Stomach smooth muscle (tissue), 2 donors: ENCODE data around the gene CDC14A.

Experiments
- H3K27ac ChIP-seq: one replicate; pipeline ENCODE4 v1.7.0; 2013; ENCODE audit warnings: mild to moderate bottlenecking, low read length, inconsistent platforms
- H3K27me3 ChIP-seq, 2 donors: one replicate each; pipeline ENCODE4 v1.7.0; 2013; ENCODE audit warnings: low read length in 2 of 2; ENCODE audit not compliant: insufficient read depth in 2 of 2, control insufficient read depth in 1 of 2
- H3K36me3 ChIP-seq, 2 donors: one replicate each; pipeline ENCODE4 v1.7.0; 2013; ENCODE audit warnings: low read length in 2 of 2; ENCODE audit not compliant: control insufficient read depth in 2 of 2, insufficient read depth in 2 of 2
- H3K4me1 ChIP-seq: one replicate; pipeline ENCODE4 v1.7.0; 2013; ENCODE audit warnings: low read length; ENCODE audit not compliant: control insufficient read depth, insufficient read depth
- H3K4me3 ChIP-seq, 2 donors: one replicate each; pipeline ENCODE4 v1.7.0; 2013; ENCODE audit warnings: low read length in 2 of 2
- H3K9ac ChIP-seq, 2 donors: one replicate each; pipeline ENCODE4 v1.7.0; 2013; ENCODE audit warnings: low read length in 2 of 2, mild to moderate bottlenecking in 1 of 2
- H3K9me3 ChIP-seq, 2 donors: one replicate each; pipeline ENCODE4 v1.7.0; 2013; ENCODE audit warnings: low read length in 2 of 2; ENCODE audit not compliant: control insufficient read depth in 2 of 2
- donor health status: healthy.
- donor health status: Pancreatic carcinoma.

The CDC14A gene

GRCh38 chr1:100552922-100553321 lies 200.6 kb downstream of the CDC14A start:
- H3K4me1 ChIP-seq: no peaks in the 10 kb centered on the region
- H3K4me3 ChIP-seq: no peak overlapping the region
- H3K36me3 ChIP-seq: no peaks in the 10 kb centered on the region
- H3K9ac ChIP-seq: no peak overlapping the region
- H3K27ac ChIP-seq: no peak overlapping the region
- peaks cover 4 to 8% of the 10 kb centered on the region in 2 donors for H3K9me3 ChIP-seq
- no peaks in the 10 kb centered on the region for H3K27me3 ChIP-seq

GRCh38 chr1:100556181-100556580 lies 203.9 kb downstream of the CDC14A start:
- Histone ChIP-seq H3K4me3 (no peak overlapping the region), H3K27ac (no peak overlapping the region), H3K36me3 (no peaks in the 10 kb centered on the region), H3K9me3 (peaks cover 4 to 8% of the 10 kb centered on the region in 2 donors), H3K4me1 (no peaks in the 10 kb centered on the region), H3K27me3 (no peaks in the 10 kb centered on the region), H3K9ac (no peak overlapping the region)

GRCh38 chr1:100556925-100557605 lies 204.8 kb downstream of the CDC14A start:
- H3K4me1 ChIP-seq: no peaks in the 10 kb centered on the region
- no peaks in the 10 kb centered on the region for H3K36me3 ChIP-seq
- H3K4me3 ChIP-seq: no peak overlapping the region
- no peak overlapping the region for H3K27ac ChIP-seq
- peaks cover 1 to 8% of the 10 kb centered on the region in 2 donors for H3K9me3 ChIP-seq
- no peaks in the 10 kb centered on the region for H3K27me3 ChIP-seq
- no peak overlapping the region for H3K9ac ChIP-seq

- H3K4me1 ChIP-seq: no peaks in the 10 kb centered on the region
- peaks cover 0 to 8% of the 10 kb centered on the region in 2 donors for H3K9me3 ChIP-seq
- H3K27me3 ChIP-seq: no peaks in the 10 kb centered on the region
- H3K9ac ChIP-seq: no peak overlapping the region
- no peak overlapping the region for H3K4me3 ChIP-seq
- no peak overlapping the region for H3K27ac ChIP-seq
- H3K36me3 ChIP-seq: no peaks in the 10 kb centered on the region
Measured at GRCh38 chr1:100557606-100557953, 205.3 kb downstream of the CDC14A start.

GRCh38 chr1:100565533-100565932 lies 213.2 kb downstream of the CDC14A start:
- no peaks in the 10 kb centered on the region for H3K36me3 ChIP-seq
- no peaks in the 10 kb centered on the region for H3K4me1 ChIP-seq
- H3K9ac ChIP-seq: no peak overlapping the region
- no peak overlapping the region for H3K27ac ChIP-seq
- H3K4me3 ChIP-seq: no peak overlapping the region
- H3K9me3 ChIP-seq: peaks cover 0 to under 1% of the 10 kb centered on the region in 2 donors
- no peaks in the 10 kb centered on the region for H3K27me3 ChIP-seq

GRCh38 chr1:100565937-100566699 lies 213.8 kb downstream of the CDC14A start:
- Histone ChIP-seq H3K27ac (no peak overlapping the region), H3K4me3 (no peak overlapping the region), H3K4me1 (no peaks in the 10 kb centered on the region), H3K36me3 (no peaks in the 10 kb centered on the region), H3K9me3 (peaks cover 0 to 2% of the 10 kb centered on the region in 2 donors), H3K9ac (no peak overlapping the region), H3K27me3 (no peaks in the 10 kb centered on the region)

- H3K27ac ChIP-seq: no peak overlapping the region
- H3K4me3 ChIP-seq: no peak overlapping the region
- H3K36me3 ChIP-seq: no peaks in the 10 kb centered on the region
- peaks cover 0 to 2% of the 10 kb centered on the region in 2 donors for H3K9me3 ChIP-seq
- H3K27me3 ChIP-seq: no peaks in the 10 kb centered on the region
- H3K9ac ChIP-seq: no peak overlapping the region
- no peaks in the 10 kb centered on the region for H3K4me1 ChIP-seq
Measured at GRCh38 chr1:100567062-100567461, 214.8 kb downstream of the CDC14A start.
